Kidney glomerular epithelial cell (primary cell): ENCODE data around the gene DERL2.

Experiments used
- DNase-seq: peaks from one replicate; lab custom pipeline; 2025; lab: John Stamatoyannopoulos, UW

DERL2 gene

GRCh38 chr17:5485270-5486205, at the start of gene DERL2:
DERL2 (minus strand) TSS chr17:5486178; CDS start chr17:5486161, 17 bp downstream.
- peak; percentile 46 for DNase-seq

- no peak for DNase-seq
These were observed 49.5 kb upstream of the DERL2 start for GRCh38 chr17:5535436-5535835.

GRCh38 chr17:5533486-5534315, 47.7 kb upstream of the DERL2 start:
- DNase-seq, result peak; percentile 95

DNA sequence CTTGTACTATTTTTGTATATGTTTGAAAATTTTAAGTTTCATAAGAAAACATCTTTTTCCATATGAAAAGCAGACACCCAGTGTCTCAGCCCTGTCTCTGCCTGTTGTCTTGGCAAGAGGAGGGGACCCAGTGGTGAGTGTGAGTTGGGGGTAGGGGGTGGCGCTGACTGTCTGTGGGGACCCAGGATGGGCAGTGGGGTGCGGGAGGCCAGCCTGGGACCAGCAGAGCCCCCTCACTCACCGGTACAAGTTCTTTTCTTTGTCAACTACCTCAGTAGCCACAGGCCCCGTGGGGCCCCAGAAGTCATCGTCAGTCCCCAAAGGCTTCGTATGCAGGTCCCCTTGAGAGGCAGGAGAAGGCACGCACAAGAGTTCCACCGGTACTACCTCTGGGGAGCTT, 46.6 kb upstream of the DERL2 start:
- no peak for DNase-seq

GRCh38 chr17:5531085-5531418, 45.1 kb upstream of the DERL2 start:
- DNase-seq, result no peak

DNA sequence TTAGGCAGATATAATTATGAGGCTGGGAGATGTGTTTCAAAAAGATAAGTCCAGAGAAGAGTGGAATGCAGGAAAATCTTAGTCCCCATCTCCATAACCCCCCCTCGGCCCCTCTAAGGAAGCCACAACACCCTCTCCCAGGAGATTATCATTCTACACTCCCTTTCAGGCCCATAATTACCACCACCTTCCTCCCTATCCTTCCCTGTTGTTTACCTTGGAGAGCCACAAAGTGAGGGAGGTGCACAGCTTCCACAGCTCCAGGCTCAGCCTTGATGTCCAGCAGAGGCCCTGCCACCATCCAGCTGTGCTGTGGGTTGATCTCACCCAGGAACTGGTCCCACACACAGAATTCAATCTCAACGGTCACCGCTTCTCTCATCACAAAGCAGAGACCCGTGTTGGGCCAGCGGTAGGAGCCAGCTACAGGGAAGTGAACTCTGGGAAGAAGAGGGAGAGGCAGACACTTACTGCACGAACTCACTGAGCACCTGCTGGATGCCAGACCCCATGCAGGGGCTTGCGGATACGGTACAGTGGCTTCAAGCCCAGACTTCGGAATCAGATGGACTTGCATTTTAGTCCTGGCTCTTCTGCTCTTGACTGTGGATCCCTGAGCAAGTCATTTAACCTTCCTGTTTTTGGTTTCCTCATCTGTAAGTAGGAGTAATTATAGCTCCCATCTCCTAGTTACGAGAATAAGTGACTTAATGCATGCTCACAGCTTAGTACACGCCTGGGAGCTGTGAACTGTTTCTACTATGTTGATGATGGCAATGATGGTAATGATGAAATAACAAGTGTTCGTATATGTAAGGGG, 44.5 kb upstream of the DERL2 start:
- no peak for DNase-seq

- DNase-seq, result no peak
These were observed 41.7 kb upstream of the DERL2 start for GRCh38 chr17:5527601-5528250.

- peak; percentile 99 for DNase-seq
These were observed 41.0 kb upstream of the DERL2 start for GRCh38 chr17:5526821-5527598.

DNA sequence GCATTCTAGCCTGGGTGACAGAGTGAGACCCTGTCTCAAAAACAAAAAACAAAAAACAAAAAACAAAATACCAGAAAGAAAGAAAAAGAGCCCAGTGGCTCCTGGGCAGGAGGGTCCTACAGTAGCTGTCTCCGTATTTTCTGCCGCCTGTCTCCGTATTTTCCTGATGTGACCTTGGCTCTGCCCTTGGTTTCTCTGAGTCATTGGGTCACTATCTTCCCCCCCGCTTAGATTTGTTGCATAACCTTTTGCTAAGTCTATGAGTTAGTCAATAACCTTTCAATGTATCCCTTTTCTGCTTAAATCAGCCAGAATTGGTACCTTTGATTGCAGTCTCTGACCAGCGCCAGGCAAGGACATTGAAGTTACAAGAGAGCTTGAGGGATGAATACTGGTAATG, 37.3 kb upstream of the DERL2 start:
- no peak for DNase-seq

DNA sequence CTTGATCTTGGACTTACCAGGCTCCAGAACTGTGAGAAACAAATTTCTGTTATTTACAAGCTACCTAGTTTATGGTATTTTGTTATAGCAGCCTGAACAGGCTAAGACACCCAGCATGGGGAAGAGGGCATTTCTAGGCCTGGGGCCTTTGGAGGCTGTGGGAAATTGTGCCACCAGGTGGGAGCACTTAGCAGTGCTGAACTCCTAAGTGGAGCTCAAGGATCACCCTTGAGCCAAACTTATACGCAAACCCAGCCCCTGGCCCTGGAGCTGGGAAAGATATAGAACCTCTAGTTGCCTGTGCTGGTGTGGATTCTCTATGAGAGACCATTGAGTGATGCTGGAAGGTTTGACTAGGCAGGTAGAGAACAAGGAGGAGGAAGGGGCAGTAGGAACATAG, 36.5 kb upstream of the DERL2 start:
- DNase-seq, result no peak

GRCh38 chr17:5516060-5516792, 30.2 kb upstream of the DERL2 start:
- DNase-seq, result peak; percentile 100

DNA sequence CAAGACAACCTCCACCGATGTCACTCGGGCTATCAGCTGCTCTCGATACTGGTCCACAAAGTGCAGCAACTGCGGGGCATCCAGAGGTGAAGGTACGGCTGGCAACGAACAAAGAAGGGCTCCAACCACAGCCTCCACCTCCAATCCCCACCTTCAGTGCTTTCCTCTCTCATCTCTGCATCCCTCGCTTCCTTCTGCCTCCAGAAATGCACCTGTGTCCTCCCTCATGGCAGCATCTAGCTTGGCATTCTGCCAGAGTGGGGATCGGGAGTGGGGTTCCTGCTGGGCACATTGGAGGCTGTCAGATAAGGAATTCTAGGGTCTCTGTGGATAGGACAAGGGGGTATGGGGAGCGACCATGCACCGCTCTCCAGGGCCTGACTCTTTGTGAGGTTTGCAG, 29.0 kb upstream of the DERL2 start:
- no peak for DNase-seq

GRCh38 chr17:5513628-5514027, 27.6 kb upstream of the DERL2 start:
- DNase-seq, result no peak

DNA sequence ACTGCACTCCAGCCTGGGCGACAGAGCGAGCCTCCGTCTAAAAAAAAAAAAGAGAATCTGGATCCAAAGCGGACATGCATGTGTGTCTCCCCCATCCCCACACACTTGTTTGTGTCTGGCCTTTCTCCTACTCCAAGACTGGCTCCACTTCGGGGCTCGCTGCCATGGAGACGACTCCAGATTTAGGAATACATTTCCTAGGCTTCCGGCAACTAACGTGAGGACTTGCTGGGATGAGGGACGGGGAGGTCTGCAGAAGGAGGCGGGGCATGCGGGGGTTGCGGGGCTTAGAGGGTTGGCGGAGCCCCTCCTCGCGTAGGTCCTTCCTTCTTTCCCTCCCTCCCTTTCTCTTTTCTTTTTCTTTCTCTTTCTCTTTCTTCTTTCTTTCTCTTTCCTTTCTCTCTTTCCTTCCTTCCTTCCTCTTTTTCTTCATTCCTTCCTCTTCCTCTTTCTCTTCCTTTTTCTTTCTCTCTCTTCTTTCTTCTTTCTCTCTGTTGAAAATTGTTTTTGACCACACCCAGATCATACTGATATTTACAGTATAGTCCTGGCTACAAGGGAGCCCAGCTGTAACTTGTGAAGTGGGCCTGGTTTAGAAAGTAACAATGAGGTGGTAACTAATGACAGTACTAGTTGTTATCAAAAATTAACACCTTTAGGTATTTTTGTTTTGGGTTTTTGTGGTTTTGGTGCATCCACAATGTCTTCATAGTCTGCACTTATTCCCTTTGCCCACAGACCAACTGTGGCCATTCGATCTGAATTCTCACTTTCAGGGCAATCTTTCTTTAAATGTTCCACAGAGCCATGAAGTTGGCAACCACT, 25.6 kb upstream of the DERL2 start:
- no peak for DNase-seq

GRCh38 chr17:5510771-5511170, 24.8 kb upstream of the DERL2 start:
- DNase-seq, result no peak

DNA sequence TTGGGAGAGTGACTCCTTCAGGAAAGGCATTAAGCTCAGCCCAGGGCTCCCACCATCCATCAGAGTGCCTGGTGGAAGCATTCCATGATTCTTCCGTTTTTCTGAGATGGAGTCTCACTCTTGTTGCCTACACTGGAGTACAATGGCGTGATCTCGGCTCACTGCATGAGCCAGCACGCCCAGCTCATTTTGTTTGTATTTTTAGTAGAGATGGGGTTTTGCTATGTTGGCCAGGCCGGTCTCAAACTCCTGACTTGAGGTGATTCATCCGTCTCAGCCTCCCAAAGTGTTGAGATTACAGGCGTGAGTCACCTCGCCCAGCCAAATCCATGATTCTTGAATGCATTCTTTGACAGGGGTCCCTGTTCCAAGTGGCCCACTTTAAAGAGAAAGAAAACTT, 23.5 kb upstream of the DERL2 start:
- no peak for DNase-seq

GRCh38 chr17:5508810-5509209, 22.8 kb upstream of the DERL2 start:
- DNase-seq, result peak; percentile 53

GRCh38 chr17:5506307-5506706, 20.3 kb upstream of the DERL2 start:
- DNase-seq, result no peak

- DNase-seq, result no peak
These were observed 16.6 kb upstream of the DERL2 start for GRCh38 chr17:5502552-5502951.
